HL-60 (cell line): Measurements from ENCODE around the gene DNM3.

Experiments
- DNase-seq, 2 experiments: peaks; one replicate each; pipeline ENCODE4 v3.0.0-alpha.2; 2010 to 2020; ENCODE audit warnings: low read depth in 1 of 2, low spot score in 1 of 2
- H3K27ac ChIP-seq: fragments of 250-450 bp; sonication (Bioruptor Pico); replicated peaks from 2 replicates; pipeline ENCODE4 v1.5.1; 2020; ENCODE audit warnings: mild to moderate bottlenecking, moderate library complexity
- H3K27me3 ChIP-seq: fragments of 250-450 bp; sonication (Bioruptor Pico); 2 replicates; pipeline ENCODE4 v1.5.1; 2021; ENCODE audit warnings: mild to moderate bottlenecking, moderate library complexity; ENCODE audit not compliant: insufficient read depth, poor library complexity, severe bottlenecking
- H3K4me3 ChIP-seq: replicated peaks from 2 replicates; pipeline ENCODE4 v1.5.1; 2011; ENCODE audit warnings: mild to moderate bottlenecking, control low read depth, low read length; ENCODE audit not compliant: insufficient read depth
- GABPA ChIP-seq: IDR thresholded peaks from 2 replicates; pipeline ENCODE4 v1.6.1; 2012; ENCODE audit warnings: low read depth
- POLR2AphosphoS5 ChIP-seq: IDR thresholded peaks from 2 replicates; pipeline ENCODE4 v1.6.1; 2012; ENCODE audit warnings: low read depth
- SPI1 ChIP-seq: IDR thresholded peaks from 2 replicates; pipeline ENCODE4 v1.6.1; 2012; ENCODE audit warnings: low read depth, mild to moderate bottlenecking, borderline replicate concordance
- TF ChIP-seq, protein P1 (sequence below): IDR thresholded peaks from 2 replicates; pipeline ENCODE4 v1.6.1; 2012; ENCODE audit warnings: low read depth; ENCODE audit not compliant: insufficient replicate concordance
- TF ChIP-seq, protein P2 (sequence below): IDR thresholded peaks from one replicate; pipeline ENCODE4 v1.5.1; 2011; ENCODE audit warnings: low read length, control low read depth, inconsistent platforms; ENCODE audit not compliant: insufficient read depth

The DNM3 gene

DNA sequence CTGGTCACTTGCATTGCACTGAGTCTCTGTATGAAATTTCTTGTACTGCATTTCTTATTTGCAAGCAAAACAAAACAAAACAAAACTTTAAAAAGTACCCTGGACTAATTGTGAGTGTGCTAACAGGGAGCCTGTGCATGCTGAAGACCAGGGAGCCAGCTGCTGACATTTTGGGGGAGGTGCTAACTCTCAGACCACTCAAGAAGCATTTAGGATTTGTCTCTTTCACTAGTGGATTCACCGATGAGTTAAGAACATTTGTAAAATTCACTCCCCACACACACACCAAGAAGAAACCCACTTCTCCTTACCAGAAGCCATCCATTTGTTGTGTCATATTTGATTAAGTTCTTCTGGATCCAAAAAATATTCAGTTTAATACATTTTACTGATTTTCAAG, 483.5 kb downstream of the DNM3 start:
- no peak overlapping the region for H3K27ac ChIP-seq
- TF ChIP-seq, protein P1, sequence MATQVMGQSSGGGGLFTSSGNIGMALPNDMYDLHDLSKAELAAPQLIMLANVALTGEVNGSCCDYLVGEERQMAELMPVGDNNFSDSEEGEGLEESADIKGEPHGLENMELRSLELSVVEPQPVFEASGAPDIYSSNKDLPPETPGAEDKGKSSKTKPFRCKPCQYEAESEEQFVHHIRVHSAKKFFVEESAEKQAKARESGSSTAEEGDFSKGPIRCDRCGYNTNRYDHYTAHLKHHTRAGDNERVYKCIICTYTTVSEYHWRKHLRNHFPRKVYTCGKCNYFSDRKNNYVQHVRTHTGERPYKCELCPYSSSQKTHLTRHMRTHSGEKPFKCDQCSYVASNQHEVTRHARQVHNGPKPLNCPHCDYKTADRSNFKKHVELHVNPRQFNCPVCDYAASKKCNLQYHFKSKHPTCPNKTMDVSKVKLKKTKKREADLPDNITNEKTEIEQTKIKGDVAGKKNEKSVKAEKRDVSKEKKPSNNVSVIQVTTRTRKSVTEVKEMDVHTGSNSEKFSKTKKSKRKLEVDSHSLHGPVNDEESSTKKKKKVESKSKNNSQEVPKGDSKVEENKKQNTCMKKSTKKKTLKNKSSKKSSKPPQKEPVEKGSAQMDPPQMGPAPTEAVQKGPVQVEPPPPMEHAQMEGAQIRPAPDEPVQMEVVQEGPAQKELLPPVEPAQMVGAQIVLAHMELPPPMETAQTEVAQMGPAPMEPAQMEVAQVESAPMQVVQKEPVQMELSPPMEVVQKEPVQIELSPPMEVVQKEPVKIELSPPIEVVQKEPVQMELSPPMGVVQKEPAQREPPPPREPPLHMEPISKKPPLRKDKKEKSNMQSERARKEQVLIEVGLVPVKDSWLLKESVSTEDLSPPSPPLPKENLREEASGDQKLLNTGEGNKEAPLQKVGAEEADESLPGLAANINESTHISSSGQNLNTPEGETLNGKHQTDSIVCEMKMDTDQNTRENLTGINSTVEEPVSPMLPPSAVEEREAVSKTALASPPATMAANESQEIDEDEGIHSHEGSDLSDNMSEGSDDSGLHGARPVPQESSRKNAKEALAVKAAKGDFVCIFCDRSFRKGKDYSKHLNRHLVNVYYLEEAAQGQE = no peak
- TF ChIP-seq SPI1 = no peak
- no peak for TF ChIP-seq POLR2AphosphoS5
- TF ChIP-seq, protein P2, sequence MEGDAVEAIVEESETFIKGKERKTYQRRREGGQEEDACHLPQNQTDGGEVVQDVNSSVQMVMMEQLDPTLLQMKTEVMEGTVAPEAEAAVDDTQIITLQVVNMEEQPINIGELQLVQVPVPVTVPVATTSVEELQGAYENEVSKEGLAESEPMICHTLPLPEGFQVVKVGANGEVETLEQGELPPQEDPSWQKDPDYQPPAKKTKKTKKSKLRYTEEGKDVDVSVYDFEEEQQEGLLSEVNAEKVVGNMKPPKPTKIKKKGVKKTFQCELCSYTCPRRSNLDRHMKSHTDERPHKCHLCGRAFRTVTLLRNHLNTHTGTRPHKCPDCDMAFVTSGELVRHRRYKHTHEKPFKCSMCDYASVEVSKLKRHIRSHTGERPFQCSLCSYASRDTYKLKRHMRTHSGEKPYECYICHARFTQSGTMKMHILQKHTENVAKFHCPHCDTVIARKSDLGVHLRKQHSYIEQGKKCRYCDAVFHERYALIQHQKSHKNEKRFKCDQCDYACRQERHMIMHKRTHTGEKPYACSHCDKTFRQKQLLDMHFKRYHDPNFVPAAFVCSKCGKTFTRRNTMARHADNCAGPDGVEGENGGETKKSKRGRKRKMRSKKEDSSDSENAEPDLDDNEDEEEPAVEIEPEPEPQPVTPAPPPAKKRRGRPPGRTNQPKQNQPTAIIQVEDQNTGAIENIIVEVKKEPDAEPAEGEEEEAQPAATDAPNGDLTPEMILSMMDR = no peak
- TF ChIP-seq GABPA = no peak

DNA sequence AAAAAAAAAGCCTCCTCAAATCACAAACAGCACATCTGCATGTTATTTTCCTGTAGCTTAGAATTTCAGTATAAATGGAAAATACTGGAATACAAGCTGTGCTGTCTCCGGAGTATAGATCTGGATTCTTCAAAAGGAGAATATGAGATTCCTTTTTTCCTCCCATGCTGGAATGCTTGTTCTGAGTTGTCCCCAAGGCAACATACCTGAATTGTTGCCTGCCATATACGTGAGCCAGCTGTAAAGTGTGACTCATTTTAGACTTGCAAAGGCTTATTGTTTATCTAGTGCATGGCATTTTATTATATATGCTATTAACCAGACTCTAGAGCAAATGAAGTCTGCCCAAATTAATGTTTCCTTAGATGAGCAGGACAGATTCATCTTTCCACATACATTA, 484.2 kb downstream of the DNM3 start:
- TF ChIP-seq, protein P2 = no peak
- TF ChIP-seq POLR2AphosphoS5 (no peak), SPI1 (no peak), GABPA (no peak)
- TF ChIP-seq, protein P1 = no peak
- no peak for DNase-seq
- no peak overlapping the region for H3K27ac ChIP-seq
- peaks cover 3% of the 10 kb centered on the region for H3K27me3 ChIP-seq
- no peak overlapping the region for H3K4me3 ChIP-seq

More for the DNA sequence above, 483.5 kb downstream of the DNM3 start:
- DNase-seq = no peak
- no peak overlapping the region for H3K4me3 ChIP-seq
- H3K27me3 ChIP-seq = peaks cover 3% of the 10 kb centered on the region

DNA sequence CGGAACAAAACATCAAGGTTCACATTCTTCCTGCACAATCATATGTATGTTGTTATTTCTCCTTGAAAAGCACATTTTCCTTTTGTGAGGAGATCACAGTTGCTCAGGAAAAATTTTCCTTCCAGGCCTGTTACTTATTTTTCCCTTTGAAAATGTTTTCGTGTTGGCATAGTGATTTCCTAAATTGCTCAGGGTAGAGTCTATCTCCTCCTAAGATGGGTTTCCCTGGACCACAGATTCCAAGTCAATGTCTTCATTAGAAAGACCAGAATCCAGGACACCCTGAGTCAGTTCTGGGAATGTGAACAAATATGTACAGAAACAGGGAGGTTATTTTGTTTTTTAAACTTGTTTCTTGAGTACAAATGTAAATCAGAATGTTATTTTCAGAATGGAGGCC, 484.8 kb downstream of the DNM3 start:
- no peak for DNase-seq
- TF ChIP-seq, protein P2 = no peak
- TF ChIP-seq, protein P1 = no peak
- TF ChIP-seq GABPA (no peak), POLR2AphosphoS5 (no peak), SPI1 (no peak)
- Histone ChIP-seq H3K4me3 (no peak overlapping the region), H3K27ac (no peak overlapping the region), H3K27me3 (peaks cover 3% of the 10 kb centered on the region)
